SK-N-SH treated with all-trans-retinoic acid at 6 μM for 48 hours (cell line): ENCODE measurements around the gene PTOV1.

ENCODE experiments used
- CSDC2 ChIP-seq: fragments of 250-450 bp; sonication (Bioruptor Pico); IDR thresholded peaks from 2 replicates; pipeline ENCODE4 v1.5.0; 2020; ENCODE audit warnings: mild to moderate bottlenecking, moderate library complexity
- PPARA ChIP-seq: fragments of 250-450 bp; sonication (Bioruptor Pico); IDR thresholded peaks from 2 replicates; pipeline ENCODE4 v1.5.0; 2020; ENCODE audit warnings: mild to moderate bottlenecking, borderline replicate concordance
- TOX ChIP-seq: fragments of 250-450 bp; sonication (Bioruptor Pico); IDR thresholded peaks from 2 replicates; pipeline ENCODE4 v1.8.0; 2021; ENCODE audit warnings: mild to moderate bottlenecking, moderate library complexity, borderline replicate concordance
- ZFP30 ChIP-seq: fragments of 450-650 bp; formaldehyde crosslinking; IDR thresholded peaks from 2 replicates; pipeline ENCODE4 v1.5.0; 2022; ENCODE audit warnings: mild to moderate bottlenecking, moderate library complexity
- TF ChIP-seq, protein P1 (sequence below): fragments of 250-450 bp; sonication (Bioruptor Pico); IDR thresholded peaks from 2 replicates; pipeline ENCODE4 v1.8.0; 2020; ENCODE audit warnings: mild to moderate bottlenecking, moderate library complexity, borderline replicate concordance

DNA sequence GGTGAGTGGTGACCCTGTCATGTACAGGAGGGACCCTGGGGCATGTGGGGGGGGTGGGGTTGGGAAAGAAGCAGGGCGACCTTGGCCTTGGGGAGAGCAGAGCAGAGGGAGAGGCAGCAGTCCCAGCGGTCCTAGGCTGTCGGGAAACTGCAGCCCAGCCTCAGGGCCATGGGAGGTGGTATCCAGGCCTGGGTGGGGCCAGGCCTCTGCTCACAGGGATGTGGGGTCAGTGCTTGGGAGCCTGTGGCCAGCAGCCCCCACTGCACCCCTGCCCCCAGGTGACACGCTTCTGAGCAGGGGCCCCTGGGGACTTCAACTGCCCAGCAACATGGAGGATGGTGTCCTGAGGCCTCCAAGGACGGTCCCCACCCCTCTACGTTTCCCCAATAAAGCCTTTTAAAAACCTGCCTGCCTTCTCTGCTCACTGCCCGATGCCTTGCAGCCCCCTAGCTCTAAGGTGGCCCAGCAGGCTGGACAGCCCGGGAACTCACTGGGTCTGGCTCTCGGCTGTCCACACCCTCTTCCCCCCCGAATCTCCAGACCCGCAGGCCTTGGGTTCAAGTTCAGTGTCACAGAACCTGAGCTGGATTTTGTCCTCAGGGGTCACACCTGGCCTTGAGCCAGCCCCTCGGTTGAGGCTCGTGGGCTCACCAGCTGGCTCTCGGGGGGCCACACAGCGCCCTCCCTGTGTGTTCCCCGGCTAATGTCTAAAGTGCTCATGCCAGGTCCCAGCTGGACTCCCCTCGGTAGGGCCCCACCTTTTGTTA lies 9.6 kb downstream of the PTOV1 start:
- TF ChIP-seq, protein P1, sequence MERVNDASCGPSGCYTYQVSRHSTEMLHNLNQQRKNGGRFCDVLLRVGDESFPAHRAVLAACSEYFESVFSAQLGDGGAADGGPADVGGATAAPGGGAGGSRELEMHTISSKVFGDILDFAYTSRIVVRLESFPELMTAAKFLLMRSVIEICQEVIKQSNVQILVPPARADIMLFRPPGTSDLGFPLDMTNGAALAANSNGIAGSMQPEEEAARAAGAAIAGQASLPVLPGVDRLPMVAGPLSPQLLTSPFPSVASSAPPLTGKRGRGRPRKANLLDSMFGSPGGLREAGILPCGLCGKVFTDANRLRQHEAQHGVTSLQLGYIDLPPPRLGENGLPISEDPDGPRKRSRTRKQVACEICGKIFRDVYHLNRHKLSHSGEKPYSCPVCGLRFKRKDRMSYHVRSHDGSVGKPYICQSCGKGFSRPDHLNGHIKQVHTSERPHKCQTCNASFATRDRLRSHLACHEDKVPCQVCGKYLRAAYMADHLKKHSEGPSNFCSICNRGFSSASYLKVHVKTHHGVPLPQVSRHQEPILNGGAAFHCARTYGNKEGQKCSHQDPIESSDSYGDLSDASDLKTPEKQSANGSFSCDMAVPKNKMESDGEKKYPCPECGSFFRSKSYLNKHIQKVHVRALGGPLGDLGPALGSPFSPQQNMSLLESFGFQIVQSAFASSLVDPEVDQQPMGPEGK (CRISPR knock-in tag): no peak
- TF ChIP-seq PPARA (CRISPR knock-in tag): no peak
- no peak for TF ChIP-seq TOX (CRISPR knock-in tag)
- no peak for TF ChIP-seq ZFP30 (CRISPR knock-in tag)
- no peak for TF ChIP-seq CSDC2 (CRISPR knock-in tag)
